Measurements from ENCODE around the gene HSPBP1. TPM values are rescaled to one million over a fixed set of nuclear protein-coding genes. Genes with fewer than 3 reads are reported as not detected.

Gene HSPBP1
- total RNA-seq, 5 donors from 2014 or later (not counting 1 experiment from before 2014, with no cell fraction given), result 16.8 to 27.6 (median 24.7) TPM

DNA sequence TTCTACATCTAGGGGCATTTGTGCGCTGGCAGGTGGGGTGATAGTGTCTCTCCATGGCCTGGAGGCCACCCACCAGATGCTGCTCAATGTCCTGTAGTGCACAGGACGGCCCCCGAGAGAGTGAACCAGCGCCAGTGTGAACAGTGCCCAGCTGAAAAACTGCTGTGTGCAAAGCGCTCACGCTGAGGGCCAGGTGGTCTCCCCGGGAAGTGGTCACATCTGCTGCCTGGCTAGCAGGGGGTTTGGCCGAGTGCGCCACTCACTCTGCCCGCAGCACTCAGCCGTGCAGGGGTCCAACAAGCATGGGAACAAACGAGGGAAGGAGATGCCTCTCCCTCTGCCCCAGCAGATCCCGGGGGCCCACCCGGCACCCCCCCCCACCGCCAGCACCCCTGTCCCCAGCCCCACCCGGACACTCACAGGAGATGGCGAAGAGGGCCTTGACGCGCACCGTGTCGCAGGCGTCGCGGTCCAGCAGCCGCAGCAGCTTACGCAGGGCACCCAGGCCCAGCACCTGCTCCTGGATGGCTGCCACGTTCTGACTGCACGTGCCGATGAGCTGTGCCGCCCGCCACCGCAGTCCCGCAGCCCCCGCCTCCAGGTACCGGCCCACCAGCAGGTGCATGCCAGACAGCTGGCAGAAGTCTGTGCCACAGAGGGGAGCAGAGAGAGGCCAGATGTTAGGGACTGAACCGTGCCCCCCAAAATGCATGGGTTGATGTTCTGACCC lies 5.8 kb downstream of the HSPBP1 start:
- H3K27me3 Mint-ChIP-seq, result no peaks in the 10 kb centered on the region
- 99% methylated on average over 27 of the region's 36 CpGs for WGBS (ENCODE audit: insufficient coverage)

GRCh38 chr19:55272142-55272541 lies 7.8 kb downstream of the HSPBP1 start:
- H3K27ac Mint-ChIP-seq, result no peak overlapping the region
- Histone ChIP-seq H3K4me1 (ENCODE audit: control insufficient read depth in 1 of 2, extremely low read depth in 1 of 2, insufficient read depth in 2 of 2, low read length in 2 of 2) (peaks cover 0 to 22% of the 10 kb centered on the region in 2 experiments), H3K36me3 (ENCODE audit: control insufficient read depth in 2 of 2, extremely low read depth in 1 of 2, insufficient read depth in 1 of 2, low read length in 1 of 2) (peaks cover 22 to 39% of the 10 kb centered on the region in 2 donors), H3K27me3 (replicated peaks in 1 of 2; ENCODE audit: control insufficient read depth in 2 of 2, extremely low read depth in 1 of 2, insufficient read depth in 2 of 2, low read length in 1 of 2) (no peaks in the 10 kb centered on the region), H3K9me3 (no peaks in the 10 kb centered on the region), H3K4me3 (ENCODE audit: control insufficient read depth in 1 of 2, extremely low read depth in 1 of 2, low read length in 1 of 2) (no peak overlapping the region), H3K27ac (ENCODE audit: low read length) (no peak overlapping the region)
- no peak for DNase-seq
- CTCF ChIA-PET, result no interaction called here
- no peaks in the 10 kb centered on the region for H3K27me3 Mint-ChIP-seq
- no peak for ATAC-seq (replicated peaks in 1 of 4)
- peaks cover 48% of the 10 kb centered on the region for H3K36me3 Mint-ChIP-seq
- 98% methylated on average over 17 of the region's 18 CpGs for WGBS (ENCODE audit: insufficient coverage)
- POLR2A ChIA-PET, result no interaction called here
- peaks cover 0 to 12% (median 8%) of the 10 kb centered on the region in 3 donors for H3K4me1 Mint-ChIP-seq
- no peaks in the 10 kb centered on the region for H3K9me3 Mint-ChIP-seq
- H3K4me3 Mint-ChIP-seq, result no peak overlapping the region

More for the DNA sequence above, 5.8 kb downstream of the HSPBP1 start:
- Histone ChIP-seq H3K9me3 (no peaks in the 10 kb centered on the region), H3K36me3 (ENCODE audit: control insufficient read depth in 2 of 2, extremely low read depth in 1 of 2, insufficient read depth in 1 of 2, low read length in 1 of 2) (peaks cover 22 to 42% of the 10 kb centered on the region in 2 donors), H3K27ac (ENCODE audit: low read length) (no peak overlapping the region), H3K27me3 (replicated peaks in 1 of 2; ENCODE audit: control insufficient read depth in 2 of 2, extremely low read depth in 1 of 2, insufficient read depth in 2 of 2, low read length in 1 of 2) (no peaks in the 10 kb centered on the region), H3K4me1 (ENCODE audit: control insufficient read depth in 1 of 2, extremely low read depth in 1 of 2, insufficient read depth in 2 of 2, low read length in 2 of 2) (peaks cover 3 to 38% of the 10 kb centered on the region in 2 experiments), H3K4me3 (ENCODE audit: control insufficient read depth in 1 of 2, extremely low read depth in 1 of 2, low read length in 1 of 2) (no peak overlapping the region)
- DNase-seq, result no peak
- Mint-ChIP-seq H3K4me3 (no peak overlapping the region), H3K36me3 (peaks cover 46% of the 10 kb centered on the region), H3K9me3 (no peaks in the 10 kb centered on the region), H3K27ac (no peak overlapping the region), H3K4me1 (peaks cover 0 to 19% (median 11%) of the 10 kb centered on the region in 3 donors)
- POLR2A ChIA-PET, result no interaction called here
- no peak for ATAC-seq (replicated peaks in 1 of 4)
- CTCF ChIA-PET, result no interaction called here

DNA sequence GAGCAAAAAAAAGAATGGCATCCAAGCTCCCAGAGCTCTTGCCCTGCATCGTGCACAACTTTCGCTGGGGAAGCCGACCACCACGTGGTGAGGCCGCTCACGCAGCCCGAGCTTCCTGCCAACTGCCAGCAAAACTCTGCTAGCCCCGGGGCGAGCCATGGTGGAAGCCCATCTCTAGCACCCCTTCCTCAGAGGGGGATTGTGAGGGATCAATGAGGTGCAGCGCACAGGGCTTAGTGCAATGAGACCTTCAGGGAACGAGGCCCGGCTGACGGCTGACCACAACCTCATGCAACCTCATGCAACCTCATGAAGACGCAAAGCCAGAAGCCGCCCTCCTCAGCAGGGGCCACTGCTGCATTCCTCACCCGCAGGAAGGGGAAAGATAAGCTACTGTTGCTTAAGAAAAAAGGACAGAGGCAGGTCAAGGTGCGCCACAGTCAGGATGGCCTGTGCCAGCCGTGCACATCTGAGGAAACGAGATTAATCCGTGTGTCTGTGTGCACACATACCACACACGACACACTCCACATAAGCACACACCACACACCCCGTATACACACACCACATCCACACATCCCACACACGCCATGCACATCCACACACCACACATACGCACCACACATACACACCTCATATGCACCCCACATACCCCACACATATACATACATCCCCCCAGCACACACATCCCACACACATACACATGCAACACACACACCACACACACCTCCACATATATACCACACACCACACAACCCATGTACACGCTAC lies 9.6 kb downstream of the HSPBP1 start:
- H3K4me3 ChIP-seq (ENCODE audit: control insufficient read depth in 1 of 2, extremely low read depth in 1 of 2, low read length in 1 of 2), result no peak overlapping the region
- Mint-ChIP-seq H3K4me1 (peaks cover 0 to 4% (median 4%) of the 10 kb centered on the region in 3 donors), H3K27me3 (no peaks in the 10 kb centered on the region), H3K9me3 (peaks cover 0 to 6% (median 5%) of the 10 kb centered on the region in 3 donors), H3K27ac (no peak overlapping the region), H3K4me3 (no peak overlapping the region), H3K36me3 (peaks cover 46% of the 10 kb centered on the region)
- DNase-seq (no peak), ATAC-seq (replicated peaks in 1 of 4) (no peak)
- ChIA-PET POLR2A (no interaction called here), CTCF (no interaction called here)
- no peaks in the 10 kb centered on the region for H3K27me3 ChIP-seq (replicated peaks in 1 of 2; ENCODE audit: control insufficient read depth in 2 of 2, extremely low read depth in 1 of 2, insufficient read depth in 2 of 2, low read length in 1 of 2)
- H3K27ac ChIP-seq (ENCODE audit: low read length), result no peak overlapping the region
- H3K9me3 ChIP-seq, result no peaks in the 10 kb centered on the region
- H3K4me1 ChIP-seq (ENCODE audit: control insufficient read depth in 1 of 2, extremely low read depth in 1 of 2, insufficient read depth in 2 of 2, low read length in 2 of 2), result peaks cover 0 to 4% of the 10 kb centered on the region in 2 experiments
- WGBS (ENCODE audit: insufficient coverage), result 92% methylated on average over 18 of the region's 25 CpGs
- H3K36me3 ChIP-seq (ENCODE audit: control insufficient read depth in 2 of 2, extremely low read depth in 1 of 2, insufficient read depth in 1 of 2, low read length in 1 of 2), result peaks cover 15 to 30% of the 10 kb centered on the region in 2 donors

GRCh38 chr19:55269299-55269698 lies 10.6 kb downstream of the HSPBP1 start:
- H3K4me3 ChIP-seq (ENCODE audit: control insufficient read depth in 1 of 2, extremely low read depth in 1 of 2, low read length in 1 of 2), result no peak overlapping the region
- H3K27ac Mint-ChIP-seq, result no peak overlapping the region
- H3K9me3 Mint-ChIP-seq, result peaks cover 0 to 6% (median 5%) of the 10 kb centered on the region in 3 donors
- no peak for DNase-seq
- H3K27me3 ChIP-seq (replicated peaks in 1 of 2; ENCODE audit: control insufficient read depth in 2 of 2, extremely low read depth in 1 of 2, insufficient read depth in 2 of 2, low read length in 1 of 2), result no peaks in the 10 kb centered on the region
- H3K4me1 Mint-ChIP-seq, result peaks cover 0 to 4% (median 4%) of the 10 kb centered on the region in 3 donors
- no peak for ATAC-seq (replicated peaks in 1 of 4)
- CTCF ChIA-PET, result no interaction called here
- H3K9me3 ChIP-seq, result no peaks in the 10 kb centered on the region
- H3K27ac ChIP-seq (ENCODE audit: low read length), result no peak overlapping the region
- H3K4me1 ChIP-seq (ENCODE audit: control insufficient read depth in 1 of 2, extremely low read depth in 1 of 2, insufficient read depth in 2 of 2, low read length in 2 of 2), result no peaks in the 10 kb centered on the region
- WGBS (ENCODE audit: insufficient coverage), result 94% methylated on average over 7 of the region's 8 CpGs
- no peak overlapping the region for H3K4me3 Mint-ChIP-seq
- POLR2A ChIA-PET, result no interaction called here
- H3K27me3 Mint-ChIP-seq, result no peaks in the 10 kb centered on the region
- peaks cover 42% of the 10 kb centered on the region for H3K36me3 Mint-ChIP-seq
- H3K36me3 ChIP-seq (ENCODE audit: control insufficient read depth in 2 of 2, extremely low read depth in 1 of 2, insufficient read depth in 1 of 2, low read length in 1 of 2), result peaks cover 9 to 21% of the 10 kb centered on the region in 2 donors

DNA sequence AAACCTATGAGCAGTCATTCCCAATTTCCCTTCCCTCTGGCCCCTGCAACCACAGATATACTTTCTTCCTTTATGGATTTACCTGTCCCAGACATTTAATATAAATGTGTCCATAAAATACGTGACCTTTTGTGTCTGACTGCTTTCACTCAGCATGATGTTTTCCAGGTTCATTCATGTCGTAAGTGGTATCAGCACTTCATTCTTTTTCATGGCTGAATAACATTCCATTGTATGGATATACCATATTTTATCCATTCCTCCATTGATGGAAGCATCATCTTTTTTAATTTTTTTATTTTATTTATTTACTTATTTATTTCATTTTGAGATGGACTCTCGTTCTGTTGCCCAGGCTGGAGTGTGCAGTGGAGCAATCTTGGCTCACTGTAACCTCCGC lies 13.1 kb downstream of the HSPBP1 start:
- peaks cover 0 to 6% (median 5%) of the 10 kb centered on the region in 3 donors for H3K9me3 Mint-ChIP-seq
- Histone ChIP-seq H3K27ac (ENCODE audit: low read length) (no peak overlapping the region), H3K36me3 (ENCODE audit: control insufficient read depth in 2 of 2, extremely low read depth in 1 of 2, insufficient read depth in 1 of 2, low read length in 1 of 2) (peaks cover 7 to 13% of the 10 kb centered on the region in 2 donors), H3K27me3 (replicated peaks in 1 of 2; ENCODE audit: control insufficient read depth in 2 of 2, extremely low read depth in 1 of 2, insufficient read depth in 2 of 2, low read length in 1 of 2) (no peaks in the 10 kb centered on the region), H3K9me3 (no peaks in the 10 kb centered on the region), H3K4me1 (ENCODE audit: control insufficient read depth in 1 of 2, extremely low read depth in 1 of 2, insufficient read depth in 2 of 2, low read length in 2 of 2) (no peaks in the 10 kb centered on the region), H3K4me3 (ENCODE audit: control insufficient read depth in 1 of 2, extremely low read depth in 1 of 2, low read length in 1 of 2) (no peak overlapping the region)
- no peak overlapping the region for H3K4me3 Mint-ChIP-seq
- DNase-seq (no peak), ATAC-seq (replicated peaks in 1 of 4) (no peak)
- H3K27me3 Mint-ChIP-seq, result no peaks in the 10 kb centered on the region
- WGBS (ENCODE audit: insufficient coverage), result 100% methylated on average over 1 of the region's 4 CpGs
- ChIA-PET CTCF (no interaction called here), POLR2A (no interaction called here)
- H3K27ac Mint-ChIP-seq, result no peak overlapping the region
- H3K4me1 Mint-ChIP-seq, result peaks cover 0 to 4% (median 4%) of the 10 kb centered on the region in 3 donors
- H3K36me3 Mint-ChIP-seq, result peaks cover 32% of the 10 kb centered on the region

GRCh38 chr19:55266404-55266803 lies 13.5 kb downstream of the HSPBP1 start:
- H3K27me3 Mint-ChIP-seq, result no peaks in the 10 kb centered on the region
- POLR2A ChIA-PET, result interaction anchor here in 1 of 2 donors (0.6 kb wide), 1 partner anchor 280 kb away, joined by 5 read pairs; no protein-coding TSS in a partner anchor
- no peak overlapping the region for H3K4me3 Mint-ChIP-seq
- Histone ChIP-seq H3K36me3 (ENCODE audit: control insufficient read depth in 2 of 2, extremely low read depth in 1 of 2, insufficient read depth in 1 of 2, low read length in 1 of 2) (peaks cover 7 to 10% of the 10 kb centered on the region in 2 donors), H3K4me1 (ENCODE audit: control insufficient read depth in 1 of 2, extremely low read depth in 1 of 2, insufficient read depth in 2 of 2, low read length in 2 of 2) (no peaks in the 10 kb centered on the region), H3K27me3 (replicated peaks in 1 of 2; ENCODE audit: control insufficient read depth in 2 of 2, extremely low read depth in 1 of 2, insufficient read depth in 2 of 2, low read length in 1 of 2) (no peaks in the 10 kb centered on the region), H3K9me3 (no peaks in the 10 kb centered on the region), H3K27ac (ENCODE audit: low read length) (no peak overlapping the region), H3K4me3 (ENCODE audit: control insufficient read depth in 1 of 2, extremely low read depth in 1 of 2, low read length in 1 of 2) (no peak overlapping the region)
- peaks cover 31% of the 10 kb centered on the region for H3K36me3 Mint-ChIP-seq
- DNase-seq (no peak), ATAC-seq (replicated peaks in 1 of 4) (no peak)
- H3K27ac Mint-ChIP-seq, result no peak overlapping the region
- peaks cover 0 to 4% (median 4%) of the 10 kb centered on the region in 3 donors for H3K4me1 Mint-ChIP-seq
- peaks cover 0 to 6% (median 5%) of the 10 kb centered on the region in 3 donors for H3K9me3 Mint-ChIP-seq
- 80% methylated on average over 1 of the region's 3 CpGs for WGBS (ENCODE audit: insufficient coverage)
- CTCF ChIA-PET, result no interaction called here
